NCI-H82 treated with DMSO at 0.1 percent for 48 hours (cell line): ENCODE measurements around the gene GPHN.

ENCODE experiments used
- DNase-seq: peaks from one replicate; lab custom pipeline; 2025; ENCODE audit not compliant: unreplicated experiment; lab: John Stamatoyannopoulos, UW

Gene GPHN

GRCh38 chr14:66507722-66508546, at the start of gene GPHN:
Gene GPHN, plus strand, starts transcription at chr14:66508147.
- DNase-seq: peak; percentile 89

- DNase-seq: no peak
Observed at GRCh38 chr14:66459603-66460002, 48.3 kb upstream of the GPHN start.

GRCh38 chr14:66464261-66464660, 43.7 kb upstream of the GPHN start:
- no peak for DNase-seq

GRCh38 chr14:66468778-66469367, 39.1 kb upstream of the GPHN start:
- DNase-seq: no peak

- no peak for DNase-seq
Observed at GRCh38 chr14:66471584-66471983, 36.4 kb upstream of the GPHN start.

- no peak for DNase-seq
Observed at GRCh38 chr14:66472251-66472650, 35.7 kb upstream of the GPHN start.

GRCh38 chr14:66473223-66473622, 34.7 kb upstream of the GPHN start:
- no peak for DNase-seq

- no peak for DNase-seq
Observed at GRCh38 chr14:66476964-66477363, 31.0 kb upstream of the GPHN start.

GRCh38 chr14:66477567-66477966, 30.4 kb upstream of the GPHN start:
- no peak for DNase-seq

GRCh38 chr14:66482873-66483272, 25.1 kb upstream of the GPHN start:
- no peak for DNase-seq

- DNase-seq: no peak
Observed at GRCh38 chr14:66483322-66483721, 24.6 kb upstream of the GPHN start.

- no peak for DNase-seq
Observed at GRCh38 chr14:66485029-66485428, 22.9 kb upstream of the GPHN start.

GRCh38 chr14:66485910-66486421, 22.0 kb upstream of the GPHN start, which contains the start of gene CCDC196:
Gene CCDC196, plus strand, starts transcription at chr14:66486371. Its CDS starts 132 bp downstream, at chr14:66486503.
- no peak for DNase-seq

GRCh38 chr14:66487164-66487563, 20.8 kb upstream of the GPHN start:
- no peak for DNase-seq

- DNase-seq: no peak
Observed at GRCh38 chr14:66490143-66491111, 17.5 kb upstream of the GPHN start.

- DNase-seq: no peak
Observed at GRCh38 chr14:66493750-66494149, 14.2 kb upstream of the GPHN start.

- DNase-seq: peak; percentile 42
Observed at GRCh38 chr14:66495218-66496098, 12.5 kb upstream of the GPHN start.

GRCh38 chr14:66496188-66496807, 11.6 kb upstream of the GPHN start:
- DNase-seq: no peak

GRCh38 chr14:66496911-66497310, 11.0 kb upstream of the GPHN start:
- no peak for DNase-seq

GRCh38 chr14:66498311-66498710, 9.6 kb upstream of the GPHN start:
- no peak for DNase-seq
